Activated CD4-positive, CD25-positive, alpha-beta regulatory T cell (primary cell): ENCODE results near the gene SMAD6.

Experiments used
- DNase-seq, 4 experiments: peaks; one replicate each; lab custom pipeline; 2025; lab: John Stamatoyannopoulos, UW

SMAD6 gene

DNA sequence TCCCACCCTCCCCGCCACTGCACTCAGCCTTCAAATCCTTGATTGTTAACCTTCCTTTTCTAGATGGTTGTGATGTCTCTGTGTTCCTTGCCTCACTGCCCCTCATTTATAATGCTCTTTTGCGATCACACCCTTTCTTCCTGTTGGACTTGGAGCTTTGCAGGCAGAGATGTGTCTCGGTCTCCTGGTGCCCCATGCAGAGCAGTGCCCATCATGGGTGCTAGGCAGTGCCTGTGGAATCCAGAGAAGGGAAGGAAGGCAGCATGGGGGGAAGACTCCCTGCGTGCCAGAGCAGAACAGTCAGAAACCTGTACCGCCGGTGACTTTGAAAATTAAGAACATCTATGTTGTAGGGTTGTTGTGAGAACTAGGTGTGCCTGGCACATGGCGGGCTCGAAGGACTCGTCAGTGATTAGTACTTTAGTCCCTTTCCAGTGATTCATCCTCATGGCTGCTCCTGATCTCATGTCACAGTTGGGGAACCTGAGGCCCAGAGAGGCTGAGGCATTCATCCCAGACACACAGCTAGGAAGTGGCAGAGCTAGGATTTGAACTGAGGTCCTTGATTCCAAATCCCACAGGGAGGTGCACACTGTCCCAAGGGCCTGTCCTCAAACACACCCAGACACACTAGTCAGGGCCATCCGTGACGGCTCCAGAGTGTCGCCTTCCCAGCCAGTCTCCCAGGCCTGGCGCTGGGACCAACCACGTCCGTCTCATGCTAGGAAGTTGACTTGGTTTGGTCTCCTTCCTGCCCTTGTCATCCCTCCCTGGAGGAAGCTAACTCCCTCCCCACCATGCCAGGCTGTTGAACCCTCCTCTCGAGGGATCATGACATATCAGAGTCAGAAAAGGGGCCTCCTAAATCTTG, 58.3 kb downstream of the SMAD6 start:
- DNase-seq, result no peak

DNA sequence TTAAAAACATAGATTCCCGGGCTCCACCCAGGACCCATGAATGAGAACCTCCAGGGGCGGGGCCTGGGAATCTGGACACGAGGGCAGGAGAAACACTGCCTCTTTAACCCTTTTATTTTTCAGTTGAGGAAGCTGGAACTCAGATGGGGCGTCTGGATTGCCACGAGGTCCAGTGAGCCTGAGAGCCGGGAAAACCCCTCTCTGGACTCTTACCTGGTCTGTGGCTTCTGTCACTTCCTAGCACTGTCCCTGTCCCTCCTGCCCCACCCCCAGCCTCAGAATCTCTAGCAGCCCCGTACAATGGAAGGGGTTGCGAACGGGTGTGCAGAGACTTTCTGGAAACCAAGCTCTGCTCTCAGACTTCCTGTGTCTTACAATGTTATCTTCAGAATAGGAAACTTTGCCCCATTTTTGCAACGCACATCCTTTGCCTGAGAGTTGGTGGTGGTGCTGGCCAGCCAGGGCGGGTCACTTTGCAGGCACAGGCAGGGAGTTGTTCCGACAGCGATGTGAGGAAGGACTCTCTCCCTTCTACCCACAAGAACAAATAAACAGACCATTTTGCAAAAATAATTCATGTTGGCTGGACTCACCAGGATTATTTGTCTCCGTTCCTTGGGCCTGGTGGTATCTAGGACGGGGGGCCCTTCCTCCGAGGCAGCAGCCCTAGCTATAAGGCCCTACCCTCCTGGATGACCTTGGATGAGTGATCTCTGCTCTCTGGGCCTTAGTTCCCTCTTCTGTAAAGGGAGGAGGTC, 59.1 kb downstream of the SMAD6 start:
- no peak for DNase-seq

DNA sequence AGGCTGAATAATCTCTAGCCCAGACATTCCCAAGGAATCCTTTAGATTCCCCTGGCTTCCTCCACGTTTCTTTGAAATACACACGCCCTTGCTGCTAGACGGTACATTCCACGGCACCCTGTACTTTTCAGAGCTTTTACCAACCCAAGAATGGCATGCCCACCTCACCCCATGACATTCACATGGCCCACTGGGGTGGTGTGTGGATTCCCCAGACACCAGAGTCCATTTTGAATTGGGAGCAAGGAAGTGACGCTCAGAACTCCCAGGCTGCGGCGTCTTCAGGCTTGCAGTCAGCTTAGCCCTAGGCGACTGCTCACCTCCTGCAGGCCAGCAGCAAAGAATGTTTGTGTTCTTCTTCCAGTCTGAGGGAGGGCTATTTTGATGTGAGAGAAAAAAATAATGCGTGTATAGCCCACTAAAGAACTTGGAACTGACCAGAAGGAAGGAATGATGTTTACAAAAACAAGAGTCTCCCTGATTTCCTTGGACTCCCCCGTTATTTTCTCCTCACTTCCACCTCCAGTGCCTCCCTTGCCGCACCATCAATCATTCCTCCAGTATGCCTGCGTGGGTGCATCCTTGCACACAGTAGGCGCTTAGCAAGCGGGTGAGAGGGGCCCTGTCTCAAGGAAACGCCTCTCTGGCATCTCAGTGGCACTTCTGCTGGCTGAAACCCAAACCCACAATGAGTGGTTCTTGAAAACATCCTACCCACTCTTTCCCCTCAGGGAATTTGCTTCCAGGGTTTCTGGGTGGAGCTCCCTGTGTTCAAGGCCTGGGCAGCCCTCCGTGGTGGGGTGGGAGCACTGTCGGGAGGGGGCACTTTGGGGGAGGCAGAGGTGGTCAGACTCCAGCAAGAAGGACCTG, 59.9 kb downstream of the SMAD6 start:
- no peak for DNase-seq

DNA sequence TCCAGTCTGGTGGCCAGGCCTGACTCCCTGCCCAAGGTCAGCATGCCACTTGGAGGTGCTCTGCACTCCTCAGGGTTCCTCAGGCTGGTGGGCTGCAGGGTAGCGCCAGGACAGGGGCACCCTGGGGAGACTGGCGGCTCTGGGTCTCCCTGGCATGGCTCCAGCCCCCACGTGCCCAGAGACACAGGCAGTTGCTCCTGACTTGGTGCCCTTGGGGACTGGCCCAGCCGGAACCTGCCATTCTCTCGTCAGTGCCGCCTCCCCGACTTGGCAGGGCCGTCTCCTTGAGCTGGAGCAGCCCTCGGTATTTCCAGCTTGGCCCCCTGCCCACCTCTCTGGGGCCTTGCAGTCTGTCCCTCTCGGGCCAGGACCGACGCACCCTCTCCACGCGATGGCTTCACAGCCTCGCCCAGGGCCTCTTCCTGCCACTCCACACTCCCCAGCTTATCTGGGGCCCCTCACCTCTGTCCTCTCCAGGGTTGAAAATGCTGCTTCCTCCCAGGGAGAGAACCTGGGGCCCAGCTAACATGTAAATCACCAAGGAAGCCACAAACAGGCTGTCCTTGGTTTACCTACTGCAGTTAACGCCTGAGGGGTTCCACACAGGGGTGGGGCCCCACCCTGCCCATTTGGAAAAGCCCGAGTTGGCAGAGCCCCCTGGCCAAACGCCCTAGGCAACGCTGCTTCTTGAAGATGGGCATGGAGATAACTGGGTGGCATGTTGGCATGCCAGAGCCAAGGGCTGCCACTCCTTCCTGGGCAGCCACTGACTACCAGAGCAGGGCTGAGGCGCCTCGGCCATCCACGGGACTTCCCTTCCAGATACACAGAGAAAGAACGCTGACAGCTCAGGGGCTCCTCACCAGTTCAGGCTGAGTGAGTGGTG, 61.4 kb downstream of the SMAD6 start:
- no peak for DNase-seq

DNA sequence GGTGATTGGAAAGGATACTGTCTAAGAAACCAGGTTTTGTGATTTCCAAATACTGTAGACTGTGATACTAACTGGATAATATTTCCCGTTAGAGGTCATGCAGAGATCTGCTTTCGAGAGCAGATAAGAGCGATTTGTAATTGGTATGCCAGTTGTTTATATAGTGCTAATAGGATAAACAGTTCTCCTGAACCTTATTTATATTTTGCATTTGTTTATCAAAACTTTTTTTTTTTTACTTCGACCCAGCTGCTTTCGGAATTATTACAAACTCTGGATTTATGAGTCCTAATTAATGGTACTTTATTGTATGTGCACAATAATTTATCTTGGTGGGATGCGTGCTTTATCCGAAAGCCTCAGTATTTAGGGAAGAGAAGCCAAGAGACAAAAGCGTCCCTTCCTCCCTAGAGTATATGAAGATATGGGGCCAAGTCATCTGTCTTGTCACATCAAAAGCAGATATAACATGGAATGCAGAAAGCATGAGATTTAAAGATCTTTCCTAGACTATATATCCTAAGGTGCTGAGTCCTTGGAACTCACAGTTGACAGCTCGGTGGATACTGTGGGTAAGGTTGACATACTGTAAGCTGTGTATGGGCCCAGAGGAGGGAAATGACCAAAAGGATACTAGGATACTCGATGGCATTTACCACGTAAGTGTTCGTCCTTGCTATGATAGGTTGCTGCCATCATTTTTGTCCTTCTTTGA, 62.2 kb downstream of the SMAD6 start:
- no peak for DNase-seq

DNA sequence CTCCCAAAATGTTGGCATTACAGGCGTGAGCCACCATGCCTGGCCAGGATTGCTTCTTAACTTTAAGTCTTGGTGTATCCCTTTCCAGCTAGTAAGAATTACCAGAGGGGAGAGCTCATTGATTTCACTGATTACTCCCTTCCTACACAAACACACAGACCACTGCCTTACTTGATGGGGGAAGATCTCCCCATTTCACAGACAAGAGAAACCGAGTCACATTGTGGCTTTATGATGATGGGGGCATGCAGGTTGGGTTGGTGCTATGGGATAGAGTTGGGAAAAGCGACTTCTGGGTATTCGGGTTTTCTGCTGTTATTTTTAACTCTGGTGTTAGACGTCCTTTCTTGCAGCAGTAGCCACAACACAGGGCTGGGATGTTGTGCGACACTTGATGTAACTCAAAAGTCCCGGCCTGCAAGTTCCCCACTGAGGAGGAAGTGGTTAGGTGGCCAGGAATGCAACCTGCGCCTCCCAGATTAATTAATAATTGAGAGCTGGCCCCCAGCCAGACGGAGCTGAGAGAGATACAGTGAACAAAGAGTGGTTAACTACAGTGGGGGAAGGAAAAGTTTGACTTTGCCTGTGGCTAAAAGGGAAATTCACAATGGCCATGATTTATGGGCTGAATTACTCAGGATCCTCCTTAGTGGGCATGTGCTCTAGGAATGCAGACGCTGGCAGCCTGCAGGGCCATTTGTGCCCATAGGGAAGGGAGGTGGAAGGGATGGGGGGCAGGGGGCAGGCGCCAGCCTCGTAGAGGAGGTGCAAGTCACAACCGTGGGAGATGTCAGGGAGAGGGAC, 63.6 kb downstream of the SMAD6 start:
- no peak for DNase-seq

DNA sequence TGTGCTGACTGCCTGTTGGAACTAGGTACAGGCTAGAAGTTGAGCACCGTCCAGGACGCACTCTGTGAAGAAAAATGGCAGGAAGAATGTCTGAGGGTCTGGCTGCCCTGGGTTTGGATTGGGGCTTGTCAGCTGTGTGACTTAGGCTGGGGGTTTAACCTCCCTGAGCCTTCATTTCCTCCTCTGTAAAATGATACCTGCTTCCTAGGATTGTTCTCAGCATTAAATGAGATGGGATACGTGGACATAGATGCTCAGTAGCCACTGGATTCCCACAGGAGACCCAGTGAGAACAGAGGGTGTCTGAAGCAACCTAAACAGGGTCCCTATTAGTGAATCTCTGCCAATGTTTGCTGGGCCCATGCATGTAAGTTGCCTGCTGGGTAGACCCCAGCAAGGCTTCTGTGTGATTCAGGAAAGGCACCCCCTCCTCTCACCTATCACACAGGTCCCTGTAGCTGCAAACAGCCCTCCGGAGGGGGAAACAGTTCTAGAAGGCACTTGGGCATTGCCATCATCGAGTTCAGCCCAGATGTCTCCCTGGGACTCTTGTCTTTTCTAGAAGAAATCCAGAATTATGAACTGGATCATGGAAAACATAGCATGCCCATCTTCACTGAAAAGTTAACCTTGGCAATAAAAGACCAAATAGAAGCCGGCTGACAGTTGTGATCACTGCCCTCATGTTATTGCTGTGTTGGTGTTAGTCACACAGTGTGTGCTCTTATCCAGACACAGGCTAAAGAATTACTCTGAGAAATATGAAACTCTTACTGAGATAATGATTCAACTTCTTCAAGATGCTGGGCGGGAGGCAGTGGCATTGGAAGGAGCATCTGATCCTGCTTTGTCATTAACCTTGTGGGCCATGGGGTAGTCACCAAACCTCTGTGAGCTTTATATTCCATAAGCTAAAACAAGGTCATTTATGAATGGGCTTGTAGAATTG, 64.5 kb downstream of the SMAD6 start:
- no peak for DNase-seq

DNA sequence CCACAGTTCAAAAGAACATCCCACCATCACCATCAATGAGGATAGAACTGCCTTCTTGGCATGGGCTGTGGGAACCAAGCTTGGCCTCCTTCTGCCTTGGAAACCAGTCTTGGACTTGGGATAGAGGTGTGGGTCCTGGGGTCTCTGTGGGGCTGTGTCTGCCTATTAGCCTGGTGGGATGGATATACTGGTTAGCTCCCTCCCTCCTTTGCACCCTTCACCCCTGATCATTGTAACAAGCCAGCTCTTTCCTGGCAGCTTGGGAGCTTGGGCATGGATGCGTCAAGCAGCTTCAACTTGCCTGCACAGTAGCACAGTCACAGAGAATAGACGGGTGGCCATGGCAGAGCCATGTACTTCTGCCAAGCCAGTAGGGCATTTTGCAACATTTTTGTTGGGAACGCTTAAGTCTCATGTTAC, 65.2 kb downstream of the SMAD6 start:
- DNase-seq, result no peak

DNA sequence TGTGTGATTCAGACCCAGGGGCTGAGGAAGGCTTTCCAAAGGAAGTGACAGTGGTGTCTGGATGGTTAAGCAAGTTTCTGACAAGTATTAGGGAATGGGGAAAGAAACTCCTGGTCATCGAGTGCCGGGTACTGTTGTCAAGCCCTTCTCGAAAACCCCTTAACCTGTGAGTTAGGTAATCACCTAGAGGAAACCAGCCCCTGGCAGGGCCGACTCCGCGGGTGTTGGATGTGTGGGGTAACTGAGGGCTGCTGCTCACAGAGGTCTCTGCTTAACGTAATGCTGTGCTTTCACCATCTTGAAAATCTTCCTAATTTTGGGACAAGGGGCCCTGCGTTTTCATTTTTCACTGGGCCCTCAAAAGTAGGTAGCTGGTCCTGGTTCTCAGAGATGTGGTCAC, 67.0 kb downstream of the SMAD6 start:
- no peak for DNase-seq

DNA sequence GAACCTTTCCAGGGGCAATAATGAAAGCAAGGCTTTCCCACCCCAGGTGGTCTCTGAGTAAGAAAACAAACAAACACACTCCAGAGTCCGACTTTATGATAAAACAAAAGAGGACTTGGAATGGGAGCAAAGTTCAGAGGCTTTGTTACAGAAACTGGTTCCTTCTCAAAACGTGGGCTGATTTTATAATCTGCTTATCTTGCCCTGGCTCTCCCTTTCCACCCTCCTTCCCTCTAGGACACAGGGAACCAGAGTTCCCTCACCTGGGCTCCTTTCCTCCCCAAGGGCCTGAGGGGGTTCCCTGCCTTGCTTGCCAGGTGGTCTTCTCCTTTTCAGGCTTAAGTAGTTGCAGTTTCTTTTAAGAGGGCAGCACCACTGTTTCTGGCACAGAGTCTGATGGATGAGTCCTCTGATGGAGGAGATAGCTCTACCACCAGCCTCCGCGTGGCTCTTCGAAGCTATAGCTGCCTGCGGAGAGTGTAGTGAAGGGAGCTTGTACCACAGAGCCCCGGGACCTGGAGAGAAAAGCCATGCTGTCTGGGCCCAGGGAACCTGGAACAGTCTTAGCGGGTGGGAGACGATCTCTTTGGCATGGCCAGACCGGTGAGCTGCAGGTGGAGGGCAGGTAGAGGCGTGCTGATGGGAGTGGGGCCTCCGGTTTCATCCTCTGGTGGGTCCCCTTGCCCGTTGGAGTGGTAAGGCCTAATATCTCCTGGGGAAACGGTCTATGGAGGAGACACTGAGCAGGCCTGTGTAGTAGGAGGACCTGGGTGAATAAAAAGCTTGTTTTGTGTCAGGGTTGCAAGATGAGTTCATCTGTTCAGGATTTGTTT, 68.7 kb downstream of the SMAD6 start:
- no peak for DNase-seq

DNA sequence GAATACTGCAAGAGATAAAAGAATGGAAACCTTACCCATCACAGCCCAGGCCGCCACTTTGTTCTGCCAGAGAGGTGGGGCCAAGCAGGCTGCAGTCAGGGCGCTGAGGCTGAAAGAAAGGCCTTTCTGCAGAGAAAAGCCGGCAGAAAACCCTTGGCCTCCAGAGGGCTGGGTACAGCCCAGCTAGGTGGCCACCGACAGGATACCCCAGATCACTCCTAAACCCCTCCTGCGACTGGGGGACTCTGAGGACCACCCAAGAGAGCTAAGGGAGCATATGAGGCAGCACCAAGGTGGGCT, 69.3 kb downstream of the SMAD6 start:
- no peak for DNase-seq

DNA sequence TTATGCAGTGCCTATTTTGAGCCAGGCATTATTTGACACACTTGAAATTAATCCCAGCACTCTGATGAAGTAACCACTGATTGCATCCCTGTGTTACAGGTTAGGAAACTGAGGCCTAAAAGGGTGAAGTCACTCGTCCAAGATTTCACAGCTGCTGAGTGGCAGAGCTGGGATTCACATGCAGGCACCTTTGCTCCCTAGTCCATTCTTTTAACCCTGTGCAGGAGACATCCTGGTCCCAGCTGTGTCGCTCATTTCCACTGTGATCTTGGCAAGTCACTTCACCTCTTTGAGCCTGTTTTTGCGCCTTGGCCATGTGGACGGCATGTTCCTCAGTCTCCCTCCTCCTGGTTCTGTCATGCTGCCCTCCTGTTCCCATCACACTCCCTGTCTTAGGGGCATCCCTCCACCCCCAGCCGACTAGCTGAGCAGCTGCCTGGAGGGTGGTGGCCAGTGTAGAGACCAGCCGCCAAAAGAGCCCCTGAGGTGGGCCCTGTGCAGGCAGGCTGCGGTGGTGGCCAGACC, 70.6 kb downstream of the SMAD6 start:
- no peak for DNase-seq

DNA sequence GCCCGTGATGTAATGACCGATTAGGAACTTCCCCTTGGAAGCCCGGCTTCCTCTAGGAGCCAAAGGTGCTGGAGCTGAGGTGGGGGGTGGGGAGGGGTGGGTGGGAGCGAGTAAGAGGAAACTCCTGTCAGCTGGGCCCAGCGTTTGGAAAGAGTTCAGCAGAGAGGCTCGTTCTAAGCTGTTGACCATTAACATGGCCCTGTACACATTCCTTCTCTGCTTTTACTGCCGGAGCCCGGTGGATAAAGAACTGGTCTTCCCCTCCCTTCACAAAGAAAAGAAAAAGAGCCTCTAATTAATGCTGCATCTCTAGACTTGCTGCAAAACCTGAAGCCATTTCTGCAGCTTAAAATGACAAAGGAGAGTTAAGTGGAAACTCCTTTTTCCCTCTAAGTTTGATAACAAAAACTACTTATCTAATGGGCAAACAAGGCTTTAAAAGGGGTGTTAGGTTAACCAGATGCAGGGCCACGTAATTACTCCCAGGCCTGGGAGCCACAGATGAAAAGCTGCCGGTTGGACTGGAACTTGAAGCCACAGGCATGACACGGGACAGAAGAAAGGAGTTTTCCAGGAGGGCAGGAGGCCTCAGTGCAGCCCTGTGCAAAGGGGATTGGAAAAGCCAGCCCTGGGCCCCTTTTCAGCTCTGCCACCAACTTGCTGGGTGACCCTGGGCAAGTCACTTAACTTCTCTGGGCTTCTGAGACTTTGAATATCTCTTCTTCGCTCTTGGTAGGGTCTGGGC, 71.3 kb downstream of the SMAD6 start:
- DNase-seq, result no peak

DNA sequence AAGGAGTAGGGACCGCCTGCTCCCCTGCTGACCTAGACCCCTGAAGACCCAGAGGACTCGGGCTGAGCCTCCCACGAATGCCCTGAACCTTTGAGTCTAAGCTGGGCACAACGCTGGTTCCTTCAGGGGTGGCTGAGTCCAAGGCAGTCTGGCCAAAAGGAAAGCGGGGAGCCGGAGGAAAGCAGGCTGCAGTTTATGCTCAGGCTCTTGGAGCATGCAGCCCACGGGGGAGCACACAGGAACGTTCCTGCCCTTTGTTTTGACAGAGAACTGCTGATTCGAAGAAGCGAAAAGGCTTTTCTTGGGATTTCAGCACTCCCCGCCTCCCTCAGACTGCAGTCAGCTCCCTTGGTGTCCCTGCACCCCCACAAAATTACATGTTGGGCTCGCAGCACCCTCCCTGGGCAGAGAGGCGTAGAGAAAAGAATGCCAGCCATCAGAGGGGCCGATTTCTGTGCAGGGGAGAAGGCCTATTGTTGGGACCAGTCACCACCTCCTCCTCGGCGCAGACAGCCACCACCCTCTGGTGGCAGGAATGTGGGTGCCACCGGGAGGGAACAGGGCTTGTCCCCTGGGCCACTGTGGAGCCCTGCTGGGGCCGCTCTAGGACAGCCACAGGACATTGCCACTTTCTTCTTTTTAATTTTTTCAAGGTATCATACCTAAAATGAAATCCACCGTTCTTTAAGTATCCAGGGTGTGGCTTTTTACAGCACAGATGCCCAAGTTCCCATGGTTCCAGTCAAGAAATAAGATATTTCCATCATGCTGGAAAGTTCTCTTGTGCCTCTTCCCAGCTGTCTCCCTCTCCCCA, 72.2 kb downstream of the SMAD6 start:
- DNase-seq, result peak in 1 of 4 experiments; percentile 9

DNA sequence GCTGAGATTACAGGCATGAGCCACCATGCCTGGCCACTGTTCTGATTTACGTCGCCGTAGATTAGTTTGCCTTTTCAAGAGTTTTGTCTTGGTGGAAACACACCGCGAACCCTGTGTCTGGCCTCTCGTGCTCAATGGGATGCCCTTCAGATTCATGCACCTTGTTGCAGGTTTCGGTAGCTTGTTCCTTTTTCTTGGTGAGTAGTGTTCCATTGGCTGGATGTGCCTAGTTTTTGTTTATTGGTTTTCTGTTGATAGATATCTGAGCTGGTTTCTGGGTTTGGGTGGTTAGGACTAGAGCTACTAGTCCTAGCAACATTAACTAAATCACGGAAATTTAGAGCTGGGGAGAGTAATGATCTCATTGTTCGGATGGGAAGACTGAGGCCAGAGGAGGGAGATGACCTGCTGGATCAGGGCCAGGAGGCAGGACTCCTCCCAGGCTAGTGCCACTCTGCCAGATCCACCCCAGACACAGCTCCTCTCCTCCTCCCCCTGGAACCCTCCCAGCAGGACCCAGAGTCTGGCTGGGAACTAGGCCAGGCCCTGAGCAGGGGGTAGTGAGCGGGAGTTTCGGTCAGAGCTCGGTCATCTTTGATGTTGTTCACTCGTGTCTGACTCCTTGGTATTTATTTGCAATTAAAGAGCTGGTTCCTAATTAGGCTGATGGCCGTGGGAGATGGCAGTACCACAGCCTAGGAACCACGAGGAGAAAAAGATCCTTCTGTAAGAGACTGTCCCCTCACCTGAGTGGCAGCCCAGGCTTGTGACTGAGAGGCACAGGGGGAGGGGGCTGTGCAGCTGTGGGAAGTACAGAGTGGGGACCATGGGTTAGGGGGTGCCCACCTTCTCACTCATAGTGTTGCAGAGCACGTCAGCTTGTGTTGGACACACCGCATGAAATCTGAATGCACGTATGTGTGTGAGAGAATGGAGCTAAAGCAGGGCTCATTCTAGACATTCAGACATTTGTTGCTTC, 73.4 kb downstream of the SMAD6 start:
- DNase-seq, result no peak
